Vagina (tissue), 2 donors: ENCODE data around the gene ARSG.

Source experiments
- POLR2A ChIP-seq, 2 donors: fragments of 450-650 bp; IDR thresholded peaks; one replicate each; pipeline ENCODE4 v1.6.1; 2017; ENCODE audit warnings: antibody characterized with exemption in 2 of 2, mild to moderate bottlenecking in 2 of 2, moderate library complexity in 2 of 2
- POLR2AphosphoS5 ChIP-seq, 2 donors: sonication (generic); formaldehyde crosslinking; IDR thresholded peaks; one replicate each; pipeline ENCODE4 v1.9.0; 2017; ENCODE audit warnings: antibody characterized with exemption in 2 of 2, mild to moderate bottlenecking in 2 of 2, low read depth in 1 of 2; ENCODE audit not compliant: insufficient read depth in 1 of 2
- TF ChIP-seq, protein P1 (sequence below), 3 experiments: fragments of 450-650 bp in 2 of 3; fragments of 200-600 bp in 1 of 3; sonication (generic) in 1 of 3; IDR thresholded peaks; one replicate each; pipeline ENCODE4 v1.5.1; 2017 to 2019; ENCODE audit warnings: antibody characterized with exemption in 3 of 3, mild to moderate bottlenecking in 2 of 3, moderate library complexity in 2 of 3

DNA sequence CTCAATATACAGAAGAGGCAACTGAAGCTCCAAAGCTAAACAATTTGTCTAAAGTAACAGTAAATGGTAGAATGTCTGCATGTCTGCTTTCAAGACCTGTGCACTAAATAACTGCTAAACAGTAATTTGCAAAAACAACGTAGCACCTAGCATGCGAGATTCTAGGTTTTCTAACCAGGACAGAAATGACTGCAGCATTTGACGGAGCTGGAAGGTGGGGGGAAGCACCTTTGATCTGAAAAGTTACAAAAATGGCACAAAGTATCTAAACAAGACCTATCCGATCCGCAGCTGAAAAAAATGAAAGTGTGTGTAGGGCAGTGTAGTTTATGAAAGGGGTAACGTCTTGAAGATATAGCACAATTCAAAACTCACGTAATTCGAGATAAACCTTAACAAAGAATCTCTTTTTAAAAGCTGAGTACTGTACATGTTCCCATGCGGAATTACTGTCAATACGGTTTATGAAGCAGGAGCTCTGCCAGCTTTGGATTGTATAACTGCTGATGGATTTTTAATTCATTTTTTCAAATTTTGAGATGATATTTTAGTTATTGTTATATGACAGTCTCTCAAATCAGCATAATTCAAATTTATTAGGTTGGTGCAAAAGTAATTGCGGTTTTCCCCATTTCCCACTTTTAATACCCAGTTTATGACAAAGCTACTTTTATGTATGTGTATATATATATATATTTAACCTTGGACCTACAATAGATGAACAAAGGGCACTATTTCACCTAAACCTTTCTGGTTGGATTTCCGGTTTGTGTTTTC lies 167.2 kb downstream of the ARSG start:
- TF ChIP-seq, protein P1, sequence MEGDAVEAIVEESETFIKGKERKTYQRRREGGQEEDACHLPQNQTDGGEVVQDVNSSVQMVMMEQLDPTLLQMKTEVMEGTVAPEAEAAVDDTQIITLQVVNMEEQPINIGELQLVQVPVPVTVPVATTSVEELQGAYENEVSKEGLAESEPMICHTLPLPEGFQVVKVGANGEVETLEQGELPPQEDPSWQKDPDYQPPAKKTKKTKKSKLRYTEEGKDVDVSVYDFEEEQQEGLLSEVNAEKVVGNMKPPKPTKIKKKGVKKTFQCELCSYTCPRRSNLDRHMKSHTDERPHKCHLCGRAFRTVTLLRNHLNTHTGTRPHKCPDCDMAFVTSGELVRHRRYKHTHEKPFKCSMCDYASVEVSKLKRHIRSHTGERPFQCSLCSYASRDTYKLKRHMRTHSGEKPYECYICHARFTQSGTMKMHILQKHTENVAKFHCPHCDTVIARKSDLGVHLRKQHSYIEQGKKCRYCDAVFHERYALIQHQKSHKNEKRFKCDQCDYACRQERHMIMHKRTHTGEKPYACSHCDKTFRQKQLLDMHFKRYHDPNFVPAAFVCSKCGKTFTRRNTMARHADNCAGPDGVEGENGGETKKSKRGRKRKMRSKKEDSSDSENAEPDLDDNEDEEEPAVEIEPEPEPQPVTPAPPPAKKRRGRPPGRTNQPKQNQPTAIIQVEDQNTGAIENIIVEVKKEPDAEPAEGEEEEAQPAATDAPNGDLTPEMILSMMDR (IDR thresholded peaks at IDR 0.05) = no peak
- no peak for TF ChIP-seq POLR2AphosphoS5 (IDR thresholded peaks at IDR 0.05; ENCODE audit: insufficient read depth in 1 of 2, low read depth in 1 of 2)
- TF ChIP-seq POLR2A (IDR thresholded peaks at IDR 0.05) = no peak
